ENCODE measurements around the gene KLHL28.
A peak's percentile ranks its signal among the peaks of the same experiment; 100 is the strongest.

The KLHL28 gene

GRCh38 chr14:44961554-44962333 lies at the start of gene KLHL28, which contains the start of gene TOGARAM1:
KLHL28 (minus strand) TSS chr14:44961947; CDS start chr14:44945928, 16,019 bp downstream.
TOGARAM1 (plus strand) TSS chr14:44962190; CDS start chr14:44962422, 232 bp downstream.
- in situ Hi-C loops (cut with HindIII; ENCODE audit: low pct_unique_long_range_greater_than_20kb, low sequenced_read_pairs) = no loop called here
- no peak for TF ChIP-seq JUND (IDR thresholded peaks at IDR 0.05; ENCODE audit: low read depth)
- peak; percentile 91 to 100 for DNase-seq (ENCODE audit: low read depth in 1 of 2, low spot score in 1 of 2)

GRCh38 chr14:45003924-45004323 lies 42.2 kb upstream of the KLHL28 start:
- peak; percentile 26 to 43 for DNase-seq (ENCODE audit: low read depth in 1 of 2, low spot score in 1 of 2)
- no peak for TF ChIP-seq JUND (IDR thresholded peaks at IDR 0.05; ENCODE audit: low read depth)
- in situ Hi-C loops (cut with HindIII; ENCODE audit: low pct_unique_long_range_greater_than_20kb, low sequenced_read_pairs) = no loop called here

- no peak for TF ChIP-seq JUND (IDR thresholded peaks at IDR 0.05; ENCODE audit: low read depth)
- DNase-seq (ENCODE audit: low read depth in 1 of 2, low spot score in 1 of 2) = no peak
- in situ Hi-C loops (cut with HindIII; ENCODE audit: low pct_unique_long_range_greater_than_20kb, low sequenced_read_pairs) = no loop called here
Measured at GRCh38 chr14:44995770-44996294, 34.1 kb upstream of the KLHL28 start.

GRCh38 chr14:44995196-44995595 lies 33.4 kb upstream of the KLHL28 start:
- in situ Hi-C loops (cut with HindIII; ENCODE audit: low pct_unique_long_range_greater_than_20kb, low sequenced_read_pairs) = no loop called here
- TF ChIP-seq JUND (IDR thresholded peaks at IDR 0.05; ENCODE audit: low read depth) = no peak
- DNase-seq (ENCODE audit: low read depth in 1 of 2, low spot score in 1 of 2) = no peak

GRCh38 chr14:44990533-44990932 lies 28.8 kb upstream of the KLHL28 start:
- DNase-seq (ENCODE audit: low read depth in 1 of 2, low spot score in 1 of 2) = no peak
- TF ChIP-seq JUND (IDR thresholded peaks at IDR 0.05; ENCODE audit: low read depth) = no peak
- in situ Hi-C loops (cut with HindIII; ENCODE audit: low pct_unique_long_range_greater_than_20kb, low sequenced_read_pairs) = no loop called here

- in situ Hi-C loops (cut with HindIII; ENCODE audit: low pct_unique_long_range_greater_than_20kb, low sequenced_read_pairs) = no loop called here
- no peak for TF ChIP-seq JUND (IDR thresholded peaks at IDR 0.05; ENCODE audit: low read depth)
Measured at GRCh38 chr14:44989497-44990440, 28.0 kb upstream of the KLHL28 start.

GRCh38 chr14:44988694-44989093 lies 26.9 kb upstream of the KLHL28 start:
- DNase-seq (ENCODE audit: low read depth in 1 of 2, low spot score in 1 of 2) = no peak
- in situ Hi-C loops (cut with HindIII; ENCODE audit: low pct_unique_long_range_greater_than_20kb, low sequenced_read_pairs) = no loop called here
- no peak for TF ChIP-seq JUND (IDR thresholded peaks at IDR 0.05; ENCODE audit: low read depth)

More at GRCh38 chr14:44989497-44990440, 28.0 kb upstream of the KLHL28 start:
- no peak for DNase-seq (ENCODE audit: low read depth in 1 of 2, low spot score in 1 of 2)

- no peak for DNase-seq (ENCODE audit: low read depth in 1 of 2, low spot score in 1 of 2)
- no peak for TF ChIP-seq JUND (IDR thresholded peaks at IDR 0.05; ENCODE audit: low read depth)
- in situ Hi-C loops (cut with HindIII; ENCODE audit: low pct_unique_long_range_greater_than_20kb, low sequenced_read_pairs) = no loop called here
Measured at GRCh38 chr14:44982594-44982993, 20.8 kb upstream of the KLHL28 start.

- in situ Hi-C loops (cut with HindIII; ENCODE audit: low pct_unique_long_range_greater_than_20kb, low sequenced_read_pairs) = no loop called here
- DNase-seq (ENCODE audit: low read depth in 1 of 2, low spot score in 1 of 2) = no peak
- no peak for TF ChIP-seq JUND (IDR thresholded peaks at IDR 0.05; ENCODE audit: low read depth)
Measured at GRCh38 chr14:44981198-44981597, 19.5 kb upstream of the KLHL28 start.

- DNase-seq (ENCODE audit: low read depth in 1 of 2, low spot score in 1 of 2) = peak; percentile 10 to 59
- in situ Hi-C loops (cut with HindIII; ENCODE audit: low pct_unique_long_range_greater_than_20kb, low sequenced_read_pairs) = no loop called here
- no peak for TF ChIP-seq JUND (IDR thresholded peaks at IDR 0.05; ENCODE audit: low read depth)
Measured at GRCh38 chr14:44979740-44980356, 18.1 kb upstream of the KLHL28 start.

- in situ Hi-C loops (cut with HindIII; ENCODE audit: low pct_unique_long_range_greater_than_20kb, low sequenced_read_pairs) = no loop called here
- DNase-seq (ENCODE audit: low read depth in 1 of 2, low spot score in 1 of 2) = no peak
- no peak for TF ChIP-seq JUND (IDR thresholded peaks at IDR 0.05; ENCODE audit: low read depth)
Measured at GRCh38 chr14:44979273-44979672, 17.5 kb upstream of the KLHL28 start.

- DNase-seq (ENCODE audit: low read depth in 1 of 2, low spot score in 1 of 2) = no peak
- in situ Hi-C loops (cut with HindIII; ENCODE audit: low pct_unique_long_range_greater_than_20kb, low sequenced_read_pairs) = no loop called here
- TF ChIP-seq JUND (IDR thresholded peaks at IDR 0.05; ENCODE audit: low read depth) = no peak
Measured at GRCh38 chr14:44971459-44971858, 9.7 kb upstream of the KLHL28 start.
